Forelimb muscle (tissue), 1 donor: ENCODE measurements around the gene TCN1. TPM values are rescaled to one million over a fixed set of nuclear protein-coding genes. Genes with fewer than 3 reads are reported as not detected.
"Not testable (repeated sequence)": the region's sequence is repeated elsewhere in the genome, so short reads cannot be mapped to it uniquely, and the experiment has no call there.

Experiments
- DNase-seq: peaks from one replicate; pipeline ENCODE4 v3.0.0-alpha.2; 2013; ENCODE audit warnings: low read depth
- polyA plus RNA-seq: library from polyadenylated mRNA; unstranded; fragments of 120-200 nt; gene quantifications from one replicate; pipeline ENCODE4 v1.2.1, GENCODE V29; 2013; ENCODE audit not compliant: insufficient read length

Gene TCN1
- polyA plus RNA-seq: 0.23 TPM

DNA sequence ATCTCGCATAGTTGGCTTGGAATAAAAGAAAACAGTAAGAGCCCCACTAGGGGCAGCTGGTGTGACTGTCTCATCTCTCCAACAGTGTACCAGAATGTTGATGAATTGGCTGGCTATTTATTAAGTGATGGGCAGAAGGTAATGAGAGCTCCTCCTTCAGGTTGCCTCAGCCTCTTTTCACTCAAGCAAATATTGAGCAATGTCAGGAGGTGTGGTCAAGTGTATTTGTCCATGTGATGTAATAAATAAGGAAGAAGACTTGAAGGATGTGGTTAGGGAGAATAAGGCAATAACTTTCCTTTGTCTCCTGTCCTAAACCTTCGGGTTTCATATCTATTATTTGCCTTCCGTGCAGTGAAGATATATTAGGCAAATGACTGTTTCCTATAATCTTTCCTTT is at the start of gene TCN1:
Gene TCN1, minus strand, starts transcription at position 91 of the 400 bp plus-strand sequence. Its CDS starts 17 bp downstream, at position 74.
- DNase-seq: no peak

DNA sequence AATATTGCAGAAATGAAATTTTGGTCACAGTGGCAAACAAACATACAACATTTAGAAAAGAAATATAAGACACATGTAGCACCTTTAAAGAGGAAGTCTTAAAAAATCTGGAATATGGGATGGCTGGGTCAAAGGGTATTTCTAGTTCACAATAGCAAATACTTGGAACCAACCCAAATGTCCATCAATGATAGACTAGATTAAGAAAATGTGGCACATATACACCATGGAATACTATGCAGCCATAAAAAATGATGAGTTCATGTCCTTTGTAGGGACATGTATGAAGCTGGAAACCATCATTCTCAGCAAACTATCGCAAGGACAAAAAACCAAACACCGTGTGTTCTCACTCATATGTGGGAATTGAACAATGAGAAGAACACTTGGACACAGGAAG is 37.3 kb upstream of the TCN1 start:
- DNase-seq: not testable (repeated sequence)

DNA sequence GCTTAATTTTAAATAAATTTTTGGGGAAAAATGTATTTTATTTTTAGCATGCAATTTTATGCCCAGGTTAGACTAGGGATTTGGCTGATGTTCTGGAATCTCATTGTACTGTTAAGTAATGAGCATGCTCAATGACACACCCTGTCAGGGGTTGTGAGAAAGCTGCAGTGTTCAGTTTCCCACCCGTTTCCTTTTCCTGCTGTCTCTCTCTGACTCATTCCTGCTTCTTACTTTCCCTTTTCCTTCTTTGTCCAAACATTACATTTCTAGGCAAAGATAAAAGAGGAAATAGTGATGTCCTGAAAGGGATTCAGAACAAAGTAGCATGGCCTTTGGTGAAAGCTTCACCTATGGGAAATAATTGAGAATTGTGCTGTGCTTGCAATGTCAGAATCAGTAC is 35.0 kb upstream of the TCN1 start:
- no peak for DNase-seq

- DNase-seq: no peak
Observed at GRCh38 chr11:59900366-59901126, 34.3 kb upstream of the TCN1 start.

- no peak for DNase-seq
Observed at GRCh38 chr11:59899532-59899931, 33.2 kb upstream of the TCN1 start.

DNA sequence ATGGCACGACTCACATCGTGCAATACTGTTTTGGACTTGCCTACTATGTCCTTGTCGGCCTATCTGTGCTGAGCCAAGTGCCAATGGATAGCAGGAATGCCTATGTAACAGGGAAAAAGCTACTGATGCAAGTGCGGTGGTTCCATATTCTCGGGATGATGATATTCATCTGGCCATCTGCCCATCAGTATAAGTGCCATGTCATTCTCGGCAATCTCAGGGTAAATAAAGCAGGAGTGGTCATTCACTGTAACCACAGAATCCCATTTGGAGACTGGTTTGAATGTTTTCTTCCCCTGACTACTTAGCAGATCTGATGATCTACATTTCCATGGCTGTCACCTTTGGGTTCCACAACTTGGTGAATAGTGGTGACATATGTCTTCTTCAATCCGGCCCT is 32.4 kb upstream of the TCN1 start:
- no peak for DNase-seq

GRCh38 chr11:59898046-59898445 is 31.8 kb upstream of the TCN1 start:
- no peak for DNase-seq

DNA sequence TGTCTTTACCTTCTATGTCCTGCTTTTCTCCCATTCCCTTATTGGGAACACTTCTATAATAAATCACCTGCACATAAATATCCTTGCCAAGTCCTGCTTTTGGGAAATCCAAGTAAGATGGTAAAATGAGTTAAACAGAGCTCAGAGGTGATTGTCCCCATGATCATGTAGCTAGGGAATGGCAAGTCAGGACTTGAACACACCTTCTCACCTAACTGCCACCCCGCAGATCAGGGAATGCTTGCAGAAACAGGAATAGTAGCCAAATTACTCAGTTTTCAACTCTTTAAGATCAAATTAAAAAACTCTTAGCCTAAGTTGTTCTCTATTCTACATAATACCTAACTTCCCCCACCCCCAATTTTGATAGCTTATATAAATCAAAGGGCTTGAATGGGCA is 28.3 kb upstream of the TCN1 start:
- no peak for DNase-seq

DNA sequence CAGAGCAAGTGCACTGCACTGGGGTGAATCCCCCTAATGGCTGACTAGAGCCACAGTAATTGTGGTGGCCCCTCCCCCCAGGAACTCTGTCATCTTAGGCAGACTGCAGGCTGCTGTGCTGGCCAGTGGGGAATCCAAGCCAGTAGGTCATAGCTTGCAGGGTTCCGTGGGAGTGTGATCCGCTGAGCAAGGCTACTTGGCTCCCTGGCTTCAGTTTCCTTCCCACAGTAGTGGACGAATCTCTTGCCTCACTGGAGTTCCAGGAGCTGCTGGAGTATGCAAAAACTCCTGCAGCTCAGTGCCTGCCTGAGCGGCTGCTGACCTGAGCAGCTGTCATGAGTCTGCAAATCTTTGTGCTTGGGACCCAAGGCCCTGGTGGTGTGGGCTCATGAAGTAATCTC is 25.5 kb upstream of the TCN1 start:
- no peak for DNase-seq

DNA sequence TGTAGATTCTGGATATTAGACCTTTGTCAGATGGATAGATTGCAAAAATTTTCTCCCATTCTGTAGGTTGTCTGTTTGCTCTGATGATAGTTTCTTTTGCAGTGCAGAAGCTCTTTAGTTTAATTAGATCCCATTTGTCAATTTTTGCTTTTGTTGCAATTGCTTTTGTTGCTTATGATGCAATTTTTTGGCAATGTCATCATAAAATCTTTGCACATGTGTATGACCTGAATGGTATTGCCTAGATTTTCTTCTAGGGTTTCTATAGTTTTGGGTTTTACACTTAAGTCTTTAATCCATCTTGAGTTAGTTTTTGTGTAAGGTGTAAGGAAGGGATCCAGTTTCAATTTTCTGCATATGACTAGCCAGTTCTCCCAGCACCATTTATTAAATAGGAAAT is 20.9 kb upstream of the TCN1 start:
- not testable (repeated sequence) for DNase-seq

- DNase-seq: no peak
Observed at GRCh38 chr11:59883597-59883996, 17.3 kb upstream of the TCN1 start.

DNA sequence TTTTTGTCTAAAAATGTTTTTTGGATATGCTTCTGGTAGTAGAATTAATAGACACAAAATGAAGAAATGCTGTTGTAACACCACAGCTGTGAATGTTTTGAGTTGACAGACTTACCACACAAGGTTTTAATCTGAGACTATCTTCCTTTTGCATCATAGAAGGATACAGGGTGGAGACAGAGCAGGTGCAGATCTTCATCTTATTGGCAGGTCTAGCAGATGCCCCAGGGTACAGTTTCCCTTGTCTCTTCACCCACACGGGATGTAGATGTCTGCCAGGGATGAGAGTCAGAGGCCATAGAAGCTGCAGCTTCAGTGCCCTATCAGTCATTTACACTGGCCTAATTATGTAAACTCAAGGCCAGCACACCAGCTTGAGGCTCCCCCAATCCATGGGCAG is 13.3 kb upstream of the TCN1 start:
- DNase-seq: no peak

- no peak for DNase-seq
Observed at GRCh38 chr11:59878575-59878974, 12.3 kb upstream of the TCN1 start, which contains the start of gene OOSP3. OOSP3 (plus strand) TSS chr11:59878782; CDS start chr11:59878809, 27 bp downstream.

DNA sequence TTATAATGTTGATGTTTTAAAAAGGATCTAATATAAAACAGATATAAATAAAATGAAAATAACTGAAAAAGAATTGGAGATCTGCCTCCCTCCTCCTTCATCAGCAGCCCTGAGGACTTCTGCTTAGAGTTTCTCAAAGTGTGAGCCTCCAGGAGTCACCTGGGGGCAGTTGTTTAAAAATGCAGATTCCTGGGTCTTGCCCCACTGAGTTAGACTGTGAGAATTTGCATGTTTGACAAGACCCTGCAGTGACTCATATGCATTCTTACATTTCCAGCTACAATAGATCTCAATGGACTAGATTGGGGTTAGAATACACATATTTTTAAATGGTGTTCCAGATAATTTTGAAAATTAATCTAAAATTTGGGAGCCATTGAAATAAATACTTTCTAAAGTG is 11.5 kb upstream of the TCN1 start:
- DNase-seq: no peak

DNA sequence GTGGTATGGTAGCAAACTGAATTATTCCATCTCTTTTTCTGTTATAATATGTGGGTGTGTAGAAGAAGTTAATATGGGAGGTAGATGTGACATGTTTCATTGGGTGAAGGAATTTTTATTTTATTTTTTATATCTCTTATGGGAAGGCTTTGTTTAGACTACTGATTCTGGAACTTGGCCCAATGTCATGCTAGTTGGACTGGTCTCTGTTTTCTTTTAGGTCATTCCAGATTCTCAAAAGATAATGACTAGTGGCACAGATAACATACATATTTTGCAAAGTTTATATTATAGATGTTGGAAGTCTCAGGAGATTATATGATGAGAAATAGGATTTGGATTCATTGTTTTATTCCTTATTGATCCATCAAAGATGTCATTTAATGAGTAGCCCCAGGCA is 11.0 kb upstream of the TCN1 start:
- DNase-seq: no peak

DNA sequence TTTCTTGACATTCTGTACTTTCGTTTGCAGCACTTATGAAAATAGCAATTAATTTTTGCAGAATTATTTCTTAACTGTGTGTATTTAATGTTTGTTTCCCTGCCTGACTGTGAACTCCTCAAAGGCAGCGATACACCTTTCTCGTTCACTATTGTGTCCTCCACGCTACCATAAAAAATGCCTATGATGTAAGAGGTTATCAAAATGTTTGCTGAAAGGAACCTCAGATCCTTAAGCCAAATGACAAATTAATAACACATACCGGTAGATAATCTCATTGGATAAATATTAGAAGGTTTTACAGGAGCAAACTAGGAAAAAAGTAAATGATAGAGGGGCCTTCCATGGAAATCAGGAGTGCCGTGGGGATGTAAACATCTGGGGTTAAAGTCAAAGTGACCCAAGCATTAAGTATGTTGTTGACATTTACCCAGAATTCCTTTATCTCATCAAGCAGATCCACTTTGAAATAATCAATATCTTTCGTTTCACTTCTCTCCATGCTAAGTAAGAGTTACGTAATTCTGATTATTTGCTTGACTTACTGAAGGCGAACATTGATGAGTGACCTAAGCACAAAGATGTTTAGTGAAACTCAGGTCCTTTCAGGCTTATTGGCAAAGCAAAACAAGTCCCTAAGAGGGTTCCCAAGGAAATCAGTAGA is 9.7 kb upstream of the TCN1 start:
- no peak for DNase-seq

- DNase-seq: no peak
Observed at GRCh38 chr11:59872076-59872475, 5.8 kb upstream of the TCN1 start.

DNA sequence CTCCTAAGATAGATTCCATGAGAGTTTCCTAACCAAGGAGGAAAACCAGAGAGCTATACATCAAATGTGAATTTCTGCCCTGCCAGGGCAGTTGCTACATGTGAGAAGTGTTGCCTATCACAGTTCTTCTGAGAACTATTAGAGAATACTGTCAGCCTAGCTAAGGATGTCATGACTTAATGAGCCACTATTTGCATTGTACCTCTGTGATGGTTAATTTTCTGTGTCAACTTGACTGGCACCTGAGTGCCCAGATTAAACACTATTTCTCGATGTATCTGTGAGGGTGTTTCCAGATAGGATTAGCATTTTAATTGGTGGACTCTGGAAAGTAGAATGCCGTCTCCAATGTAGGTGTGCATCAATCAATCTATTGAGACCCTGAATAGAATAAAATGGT is 1.7 kb upstream of the TCN1 start:
- DNase-seq: no peak

- no peak for DNase-seq
Observed at GRCh38 chr11:59866836-59867235, 549 bp upstream of the TCN1 start.

GRCh38 chr11:59865031-59865430 is 1.3 kb downstream of the TCN1 start:
- DNase-seq: no peak

DNA sequence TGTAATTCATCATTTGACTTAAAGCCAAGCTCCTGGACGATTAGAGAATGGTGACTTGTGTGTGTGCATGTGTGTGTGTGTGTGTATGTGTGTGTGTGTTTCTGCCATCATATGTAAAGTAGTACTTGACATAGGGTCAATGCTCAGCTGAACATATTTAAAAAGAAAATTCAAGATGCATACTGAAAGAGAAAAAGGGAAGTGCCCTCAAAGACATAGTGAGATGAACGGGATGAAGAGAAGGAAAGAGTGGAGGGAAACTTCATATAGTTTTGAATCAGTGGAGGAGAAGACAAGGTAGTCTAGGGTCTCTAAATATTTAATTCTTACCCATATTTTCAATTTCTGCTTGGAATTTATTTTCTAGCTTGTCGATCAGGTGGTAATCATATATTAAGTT is 4.0 kb downstream of the TCN1 start:
- no peak for DNase-seq

- no peak for DNase-seq
Observed at GRCh38 chr11:59859673-59860072, 6.6 kb downstream of the TCN1 start.
